Endometrium (tissue), 2 donors: ENCODE data around the gene HSPA1B.
A peak's percentile ranks its signal among the peaks of the same experiment; 100 is the strongest.
"Not testable (repeated sequence)": the region's sequence is repeated elsewhere in the genome, so short reads cannot be mapped to it uniquely, and the experiment has no call there.

Experiments used
- FAIRE-seq: peaks from 2 replicates; lab custom pipeline; 2012; peaks lifted over from hg19 to GRCh38; lab: Jason Lieb, UNC
- donor health status: control.
- donor health status: control.

Gene HSPA1B

DNA sequence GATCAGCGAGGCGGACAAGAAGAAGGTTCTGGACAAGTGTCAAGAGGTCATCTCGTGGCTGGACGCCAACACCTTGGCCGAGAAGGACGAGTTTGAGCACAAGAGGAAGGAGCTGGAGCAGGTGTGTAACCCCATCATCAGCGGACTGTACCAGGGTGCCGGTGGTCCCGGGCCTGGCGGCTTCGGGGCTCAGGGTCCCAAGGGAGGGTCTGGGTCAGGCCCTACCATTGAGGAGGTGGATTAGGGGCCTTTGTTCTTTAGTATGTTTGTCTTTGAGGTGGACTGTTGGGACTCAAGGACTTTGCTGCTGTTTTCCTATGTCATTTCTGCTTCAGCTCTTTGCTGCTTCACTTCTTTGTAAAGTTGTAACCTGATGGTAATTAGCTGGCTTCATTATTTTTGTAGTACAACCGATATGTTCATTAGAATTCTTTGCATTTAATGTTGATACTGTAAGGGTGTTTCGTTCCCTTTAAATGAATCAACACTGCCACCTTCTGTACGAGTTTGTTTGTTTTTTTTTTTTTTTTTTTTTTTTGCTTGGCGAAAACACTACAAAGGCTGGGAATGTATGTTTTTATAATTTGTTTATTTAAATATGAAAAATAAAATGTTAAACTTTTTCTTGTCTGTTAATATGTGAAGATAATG is 2.2 kb downstream of the HSPA1B start:
- FAIRE-seq, result peak; percentile 41

- no peak for FAIRE-seq
Observed at GRCh38 chr6:31830886-31831335, 3.4 kb downstream of the HSPA1B start.

DNA sequence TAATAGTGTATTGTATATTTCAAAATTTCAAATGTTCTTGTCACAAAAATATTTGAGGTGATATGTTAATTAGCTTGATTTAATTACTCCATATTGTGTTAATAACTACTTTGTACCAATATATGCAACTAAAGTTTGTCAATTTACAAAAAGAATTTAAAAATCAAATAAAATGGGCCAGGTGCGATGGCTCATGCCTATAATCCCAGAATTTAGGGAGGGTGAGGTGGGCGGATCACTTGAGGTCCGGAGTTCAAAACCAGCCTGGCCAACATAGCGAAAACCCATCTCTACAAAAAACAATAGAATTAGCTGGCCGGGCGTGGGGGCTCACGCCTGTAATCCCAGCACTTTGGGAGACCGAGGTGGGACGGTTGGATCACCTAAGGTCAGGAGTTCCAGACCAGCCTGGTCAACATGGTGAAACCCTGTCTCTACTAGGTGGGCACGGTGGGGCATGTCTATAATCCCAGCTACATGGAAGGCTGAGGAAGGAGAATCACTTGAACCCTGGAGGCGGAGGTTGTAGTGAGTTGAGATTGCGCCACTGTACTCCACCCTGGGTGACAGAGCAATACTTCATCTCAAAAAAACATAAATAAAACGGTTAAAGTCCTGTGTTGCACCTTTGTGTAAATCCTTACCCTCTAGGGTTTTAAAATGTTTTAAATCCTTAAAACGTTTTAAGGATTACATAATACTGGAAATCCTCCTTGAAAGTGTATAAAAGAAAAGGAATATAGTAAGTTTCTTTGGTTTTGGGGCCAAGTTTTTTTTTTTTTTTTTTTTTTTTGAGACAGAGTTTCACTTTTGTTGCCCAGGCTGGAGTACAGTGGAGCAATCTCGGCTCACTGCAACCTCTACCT is 4.0 kb downstream of the HSPA1B start:
- no peak for FAIRE-seq

DNA sequence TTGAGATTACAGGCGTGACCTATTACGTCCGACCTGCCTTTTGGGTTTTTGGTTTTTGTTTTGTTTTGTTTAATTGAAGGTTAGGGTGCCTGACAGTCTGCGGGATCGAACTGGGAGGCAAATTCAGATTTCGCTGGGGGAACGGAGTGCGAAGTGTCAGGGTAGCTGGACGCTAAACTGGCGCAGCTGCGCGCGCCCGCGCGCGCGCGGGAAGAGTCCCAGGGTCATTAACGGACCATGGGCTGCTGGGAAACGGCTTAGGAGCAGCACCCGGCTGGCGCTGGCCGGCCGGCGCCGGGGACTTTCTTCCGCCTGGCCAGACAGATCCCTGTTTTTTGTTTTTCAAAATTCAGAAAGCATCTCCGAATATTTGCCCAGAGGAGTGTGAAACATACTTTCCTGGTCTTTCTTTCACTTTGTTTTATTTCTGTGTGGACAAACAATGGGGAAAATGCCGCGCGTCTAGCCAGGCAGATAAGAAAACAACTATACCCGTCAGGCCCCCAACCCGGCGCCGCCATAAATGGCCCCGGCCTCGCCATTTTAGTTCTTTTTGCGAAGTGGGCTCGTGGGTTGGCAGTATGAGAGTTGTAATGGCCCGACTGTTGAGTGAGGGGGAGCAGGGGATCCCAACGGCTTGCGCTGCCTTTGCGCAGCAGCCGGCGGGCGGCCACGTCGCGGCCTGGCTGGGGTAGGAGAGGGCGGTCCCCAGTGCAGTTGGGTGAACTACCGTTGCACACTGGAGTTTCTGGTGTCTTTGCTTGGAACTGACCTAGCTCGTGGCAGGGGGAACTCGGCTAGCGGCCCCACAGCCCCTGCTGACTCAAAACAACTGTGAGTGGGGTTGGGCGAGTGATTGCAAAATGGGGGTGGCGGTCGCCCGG is 7.1 kb downstream of the HSPA1B start:
- no peak for FAIRE-seq

- no peak for FAIRE-seq
Observed at GRCh38 chr6:31836047-31836473, 8.5 kb downstream of the HSPA1B start.

DNA sequence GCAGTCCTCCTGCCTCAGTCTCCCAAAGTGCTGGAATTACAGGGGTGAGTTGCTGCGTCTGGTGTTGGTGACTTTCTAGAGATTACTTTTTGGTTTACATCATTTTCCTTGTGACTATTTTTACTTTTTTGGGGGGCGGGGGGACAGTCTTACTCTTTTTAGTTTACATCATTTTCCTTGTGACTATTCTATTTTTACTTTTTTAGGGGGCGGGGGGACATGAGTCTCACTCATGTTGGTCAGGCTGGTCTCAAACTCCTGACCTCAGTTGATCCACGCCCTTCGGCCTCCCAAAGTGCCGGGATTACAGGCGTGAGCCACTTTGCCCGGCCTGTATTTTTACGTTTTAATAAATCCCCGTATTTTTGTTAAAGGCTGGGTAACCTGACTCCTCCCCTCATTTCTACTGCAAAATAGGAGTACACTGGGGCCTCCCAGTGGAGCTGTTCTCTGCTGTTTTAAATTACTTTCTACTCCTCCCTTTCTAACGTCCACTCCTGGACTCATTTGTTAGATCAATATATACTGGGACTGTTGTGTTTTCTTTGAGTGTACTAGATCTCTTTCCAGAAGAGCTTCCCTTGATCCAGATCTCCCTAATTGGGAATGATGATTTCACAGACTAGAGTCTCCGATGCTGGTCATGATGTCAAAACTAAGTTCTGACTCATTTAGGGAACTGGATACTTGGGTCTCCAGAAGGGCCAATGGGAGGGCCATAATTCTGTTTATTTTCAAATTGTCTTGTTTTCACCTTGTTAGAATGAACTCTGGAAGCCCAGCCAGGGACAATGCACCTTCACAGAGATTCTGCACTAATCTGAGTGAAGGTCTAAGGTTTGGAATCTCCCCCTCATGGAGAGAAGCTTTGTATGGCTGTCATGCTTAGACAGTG is 9.2 kb downstream of the HSPA1B start:
- no peak for FAIRE-seq

DNA sequence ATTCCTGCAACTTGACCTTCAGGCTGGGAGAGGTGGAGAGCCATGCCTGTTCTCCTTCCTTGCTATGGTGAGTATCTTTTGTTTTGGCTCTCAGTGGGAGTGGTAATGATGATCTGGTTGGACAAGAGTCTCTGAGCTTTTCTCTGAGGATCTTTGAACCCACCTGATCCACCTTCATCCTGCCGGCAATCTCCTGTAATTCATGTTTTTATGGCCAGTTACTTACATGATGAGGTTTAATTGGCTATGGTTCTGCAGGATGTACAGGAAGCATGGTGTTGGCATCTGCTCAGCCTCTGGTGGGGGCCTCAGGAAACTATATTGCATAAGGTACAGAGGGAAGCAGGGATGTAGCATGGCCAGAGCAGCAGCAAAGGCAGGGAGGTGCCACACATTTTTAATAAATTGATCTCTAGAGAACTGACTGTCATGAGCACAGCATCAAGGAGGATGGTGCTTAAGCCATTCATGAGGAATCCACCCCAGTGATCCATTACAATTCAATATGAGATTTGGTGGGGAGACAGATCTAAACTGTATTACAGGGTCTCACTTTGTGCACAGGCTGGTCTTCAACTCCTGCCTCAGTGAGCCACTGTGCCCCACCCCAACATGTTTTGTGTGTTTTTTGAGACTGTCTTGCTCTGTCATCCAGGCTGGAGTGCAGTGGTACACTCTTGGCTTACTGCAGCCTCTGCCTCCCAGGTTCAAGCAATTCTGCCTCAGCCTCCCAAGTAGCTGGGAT is 10.0 kb downstream of the HSPA1B start:
- FAIRE-seq, result no peak

DNA sequence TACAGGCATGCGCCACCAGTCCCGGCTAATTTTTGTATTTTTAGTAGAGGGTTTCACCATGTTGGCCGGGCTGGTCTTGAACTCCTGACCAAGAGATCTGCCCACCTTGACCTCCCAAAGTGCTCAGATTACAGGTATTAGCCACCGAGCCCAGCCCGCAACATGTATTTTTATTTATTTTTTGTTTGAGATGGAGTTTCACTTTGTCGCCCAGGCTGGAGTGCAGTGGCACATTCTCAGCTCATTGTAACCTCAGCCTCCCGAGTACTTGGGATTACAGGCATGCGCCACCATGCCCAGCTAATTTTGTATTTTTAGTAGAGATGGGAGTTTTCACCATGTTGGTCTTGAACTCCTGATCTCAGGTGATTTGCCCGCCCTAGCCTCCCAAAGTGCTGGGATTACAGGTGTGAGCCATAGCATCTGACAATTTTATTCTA is 10.6 kb downstream of the HSPA1B start:
- FAIRE-seq, result not testable (repeated sequence)

DNA sequence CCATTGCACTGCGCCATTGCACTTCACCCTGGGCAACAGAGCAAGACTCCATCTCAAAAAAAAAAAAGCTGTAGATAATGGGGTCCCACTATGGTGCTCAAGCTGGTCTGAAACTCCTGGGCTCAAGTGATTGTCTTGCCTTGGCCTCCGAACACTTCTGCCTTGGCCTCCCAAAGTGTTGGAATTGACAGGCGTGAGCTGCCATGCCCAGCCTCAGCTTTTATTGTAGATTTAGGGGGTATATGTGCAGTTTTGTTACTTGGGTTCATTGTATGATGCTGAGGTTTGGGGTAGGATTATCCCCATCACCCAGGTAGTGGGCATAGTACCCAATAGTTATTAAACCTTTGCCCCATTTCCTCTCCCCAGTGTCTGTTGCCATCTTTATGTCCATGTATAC is 11.4 kb downstream of the HSPA1B start:
- FAIRE-seq, result no peak

- not testable (repeated sequence) for FAIRE-seq
Observed at GRCh38 chr6:31839779-31840126, 12.2 kb downstream of the HSPA1B start.

DNA sequence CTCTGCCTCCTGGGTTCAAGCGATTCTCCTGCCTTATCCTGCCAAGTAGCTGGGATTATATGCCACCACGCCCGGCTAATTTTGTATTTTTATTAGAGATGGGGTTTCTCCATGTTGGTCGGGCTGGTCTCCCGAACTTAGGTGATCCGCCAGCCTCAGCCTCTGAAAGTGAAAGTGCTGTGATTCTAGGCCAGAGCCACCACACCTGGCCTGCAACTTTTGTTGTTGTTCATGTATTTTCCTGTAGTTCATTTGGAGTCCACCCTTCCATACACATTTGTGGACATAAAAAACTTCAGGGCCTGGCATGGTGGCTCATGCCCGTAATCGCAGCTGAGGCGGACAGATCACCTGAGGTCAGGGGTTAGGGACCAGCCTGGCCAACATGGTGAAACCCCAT is 14.5 kb downstream of the HSPA1B start:
- no peak for FAIRE-seq

- no peak for FAIRE-seq
Observed at GRCh38 chr6:31844507-31844906, 17.0 kb downstream of the HSPA1B start.

GRCh38 chr6:31847276-31847978 is 19.9 kb downstream of the HSPA1B start:
- FAIRE-seq, result no peak

- no peak for FAIRE-seq
Observed at GRCh38 chr6:31850765-31851484, 23.4 kb downstream of the HSPA1B start.

- no peak for FAIRE-seq
Observed at GRCh38 chr6:31851485-31851832, 23.9 kb downstream of the HSPA1B start.

DNA sequence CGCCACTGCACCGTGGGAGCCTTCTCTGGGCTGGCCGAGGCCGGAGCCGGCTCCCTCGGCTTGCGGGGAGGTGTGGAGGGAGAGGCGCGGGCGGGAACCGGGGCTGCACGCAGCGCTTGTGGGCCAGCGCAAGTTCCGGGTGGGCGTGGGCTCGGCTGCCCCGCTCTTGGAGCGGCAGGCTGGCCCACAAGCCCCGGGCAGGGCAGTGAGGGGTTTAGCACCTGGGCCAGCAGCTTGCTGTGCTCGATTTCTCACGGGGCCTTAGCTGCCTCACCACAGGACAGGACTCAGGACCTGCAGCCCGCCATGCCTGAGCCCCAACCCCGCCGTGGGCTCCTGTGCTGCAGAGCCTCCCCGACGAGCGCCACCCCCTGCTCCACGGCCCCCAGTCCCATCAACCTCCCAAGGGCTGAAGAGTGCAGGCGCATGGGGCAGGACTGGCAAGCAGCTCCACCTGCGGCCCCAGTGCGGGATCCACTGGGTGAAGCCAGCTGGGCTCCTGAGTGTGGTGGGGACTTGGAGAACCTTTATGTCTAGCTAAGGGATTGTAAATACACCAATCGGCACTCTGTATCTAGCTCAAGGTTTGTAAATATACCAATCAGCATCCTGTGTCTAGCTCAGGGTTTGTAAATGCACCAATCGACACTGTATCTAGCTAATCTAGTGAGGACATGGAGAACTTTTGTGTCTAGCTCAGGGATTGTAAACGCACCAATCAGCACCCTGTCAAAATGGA is 24.6 kb downstream of the HSPA1B start:
- FAIRE-seq, result not testable (repeated sequence)

DNA sequence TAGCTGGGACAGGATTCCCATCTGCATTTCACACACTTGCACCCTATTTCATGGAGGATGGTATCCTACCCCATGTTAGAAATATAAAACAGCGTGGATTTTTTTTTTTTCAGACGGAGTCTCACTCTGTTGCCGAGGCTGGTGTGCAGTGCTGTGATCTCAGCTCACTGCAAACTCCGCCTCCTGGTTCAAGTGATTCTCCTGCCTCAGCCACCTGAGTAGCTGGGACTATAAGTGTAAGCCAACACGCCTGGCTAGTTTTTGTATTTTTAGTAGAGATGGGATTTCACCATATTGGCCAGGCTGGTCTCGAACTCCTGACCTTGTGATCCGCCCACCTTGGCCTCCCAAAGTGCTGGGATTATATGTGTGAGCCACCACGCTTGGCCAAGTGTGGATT is 30.2 kb downstream of the HSPA1B start:
- FAIRE-seq, result not testable (repeated sequence)

- FAIRE-seq, result no peak
Observed at GRCh38 chr6:31858707-31859106, 31.2 kb downstream of the HSPA1B start.

DNA sequence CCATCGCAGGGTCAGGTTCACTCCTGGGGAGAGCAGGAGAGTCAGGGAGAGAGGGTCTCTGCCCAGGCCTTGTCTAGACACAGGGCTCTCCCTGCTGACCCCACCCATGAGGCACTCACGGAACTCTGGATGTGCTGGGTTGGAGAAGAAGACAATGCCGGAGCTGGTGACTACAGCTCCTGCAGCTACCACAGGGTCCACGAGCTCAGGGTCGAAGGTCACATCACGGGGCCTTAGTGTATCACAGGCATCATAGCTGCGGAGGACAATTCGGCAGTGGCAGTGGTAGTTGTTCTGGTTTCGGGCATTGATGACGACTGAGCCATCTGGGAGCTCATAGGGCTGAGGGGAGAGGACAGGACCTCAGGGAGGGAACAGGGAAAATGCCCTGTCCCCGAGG is 32.4 kb downstream of the HSPA1B start:
- no peak for FAIRE-seq
